Parathyroid adenoma (tissue), 2 donors: ENCODE data around the gene PCSK9.

Experiments used
- H2AFZ ChIP-seq: fragments of 300-600 bp; sonication (generic); one replicate; pipeline ENCODE4 v1.7.0; 2017; ENCODE audit warnings: antibody characterized with exemption, mild to moderate bottlenecking
- H3K27ac ChIP-seq: fragments of 300-600 bp; sonication (generic); one replicate; pipeline ENCODE4 v1.7.0; 2017
- H3K27me3 ChIP-seq: fragments of 300-600 bp; sonication (generic); one replicate; pipeline ENCODE4 v1.7.0; 2017; ENCODE audit warnings: low read length; ENCODE audit not compliant: control insufficient read depth, insufficient read depth
- H3K36me3 ChIP-seq: fragments of 300-600 bp; sonication (generic); one replicate; pipeline ENCODE4 v1.7.0; 2017; ENCODE audit warnings: low read length; ENCODE audit not compliant: control insufficient read depth, insufficient read depth
- H3K4me1 ChIP-seq: fragments of 300-600 bp; sonication (generic); one replicate; pipeline ENCODE4 v1.7.0; 2017; ENCODE audit warnings: control low read depth
- H3K4me2 ChIP-seq: fragments of 300-600 bp; sonication (generic); one replicate; pipeline ENCODE4 v1.7.0; 2017; ENCODE audit warnings: low read length
- H3K4me3 ChIP-seq: fragments of 300-600 bp; sonication (generic); one replicate; pipeline ENCODE4 v1.7.0; 2017; ENCODE audit warnings: low read depth, low read length
- H3K79me2 ChIP-seq: fragments of 300-600 bp; sonication (generic); one replicate; pipeline ENCODE4 v1.7.0; 2017; ENCODE audit warnings: control low read depth
- H3K9ac ChIP-seq: fragments of 300-600 bp; sonication (generic); one replicate; pipeline ENCODE4 v1.7.0; 2017; ENCODE audit warnings: mild to moderate bottlenecking
- H3K9me3 ChIP-seq: fragments of 300-600 bp; sonication (generic); one replicate; pipeline ENCODE4 v1.7.0; 2017; ENCODE audit warnings: low read length; ENCODE audit not compliant: control insufficient read depth
- TF ChIP-seq, protein P1 (sequence below): fragments of 300-600 bp; sonication (generic); IDR thresholded peaks from one replicate; pipeline ENCODE4 v1.7.0; 2017; ENCODE audit warnings: antibody characterized with exemption, mild to moderate bottlenecking
- donor health status: primary hyperparathyroidism.

Gene PCSK9

DNA sequence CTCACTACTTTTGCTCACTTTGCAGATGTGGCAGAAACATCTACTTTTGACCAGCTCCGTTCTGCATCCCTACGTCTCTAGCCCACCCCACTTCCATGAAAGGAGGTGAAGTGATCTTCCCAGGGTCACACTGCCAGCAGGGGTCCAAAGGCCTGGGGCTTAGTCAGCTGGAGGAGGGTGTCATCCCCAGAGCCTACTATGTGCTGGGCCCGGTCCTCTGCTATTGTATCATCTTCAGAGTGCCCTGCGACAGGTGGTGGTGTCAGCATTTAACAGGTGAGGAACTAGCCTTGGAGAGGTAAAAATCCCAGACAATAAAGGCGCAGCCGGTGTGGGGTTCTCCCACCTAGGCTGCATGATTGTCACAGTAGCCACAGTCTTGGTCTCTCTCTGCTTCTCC lies 46.2 kb upstream of the PCSK9 start:
- Histone ChIP-seq H3K4me2 (no peak overlapping the region), H3K9me3 (no peaks in the 10 kb centered on the region), H3K27ac (no peak overlapping the region), H3K79me2 (no peaks in the 10 kb centered on the region), H3K9ac (no peak overlapping the region), H3K4me3 (no peak overlapping the region), H3K27me3 (no peaks in the 10 kb centered on the region), H2AFZ (no peak overlapping the region), H3K36me3 (no peaks in the 10 kb centered on the region), H3K4me1 (no peaks in the 10 kb centered on the region)
- TF ChIP-seq, protein P1, sequence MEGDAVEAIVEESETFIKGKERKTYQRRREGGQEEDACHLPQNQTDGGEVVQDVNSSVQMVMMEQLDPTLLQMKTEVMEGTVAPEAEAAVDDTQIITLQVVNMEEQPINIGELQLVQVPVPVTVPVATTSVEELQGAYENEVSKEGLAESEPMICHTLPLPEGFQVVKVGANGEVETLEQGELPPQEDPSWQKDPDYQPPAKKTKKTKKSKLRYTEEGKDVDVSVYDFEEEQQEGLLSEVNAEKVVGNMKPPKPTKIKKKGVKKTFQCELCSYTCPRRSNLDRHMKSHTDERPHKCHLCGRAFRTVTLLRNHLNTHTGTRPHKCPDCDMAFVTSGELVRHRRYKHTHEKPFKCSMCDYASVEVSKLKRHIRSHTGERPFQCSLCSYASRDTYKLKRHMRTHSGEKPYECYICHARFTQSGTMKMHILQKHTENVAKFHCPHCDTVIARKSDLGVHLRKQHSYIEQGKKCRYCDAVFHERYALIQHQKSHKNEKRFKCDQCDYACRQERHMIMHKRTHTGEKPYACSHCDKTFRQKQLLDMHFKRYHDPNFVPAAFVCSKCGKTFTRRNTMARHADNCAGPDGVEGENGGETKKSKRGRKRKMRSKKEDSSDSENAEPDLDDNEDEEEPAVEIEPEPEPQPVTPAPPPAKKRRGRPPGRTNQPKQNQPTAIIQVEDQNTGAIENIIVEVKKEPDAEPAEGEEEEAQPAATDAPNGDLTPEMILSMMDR = no peak

DNA sequence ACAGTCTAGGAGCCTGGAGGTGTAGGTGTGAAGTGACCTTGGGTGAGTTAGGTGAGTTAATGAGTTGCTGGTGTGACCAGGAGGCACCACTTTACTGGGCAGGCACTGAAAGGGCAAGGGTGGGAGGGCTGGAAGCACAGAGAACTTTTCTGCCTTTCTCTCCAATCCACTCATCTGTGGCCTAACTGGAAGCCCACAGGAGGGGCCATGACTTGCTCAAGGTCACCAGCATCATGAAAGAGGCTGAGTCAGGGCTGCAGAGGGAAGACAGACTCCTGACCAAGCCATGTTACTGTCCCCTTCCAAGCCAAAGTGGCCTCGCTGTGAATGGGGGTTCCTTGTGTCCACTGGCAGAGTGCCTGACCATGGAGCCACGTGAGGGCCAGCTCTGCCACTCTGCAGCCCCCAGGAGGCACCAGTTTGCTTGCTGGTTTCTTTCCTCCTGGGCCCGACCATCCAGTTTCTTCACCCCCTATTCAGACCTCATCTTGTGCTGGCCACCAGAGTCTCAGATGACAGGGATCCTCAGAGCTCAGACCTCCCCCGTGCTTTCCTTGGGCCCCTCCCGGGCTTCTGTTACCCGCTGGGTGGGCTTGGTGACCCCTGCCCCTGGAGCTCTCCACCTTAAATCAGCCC lies 44.9 kb upstream of the PCSK9 start:
- Histone ChIP-seq H3K4me2 (no peak overlapping the region), H3K27ac (no peak overlapping the region), H3K4me1 (no peaks in the 10 kb centered on the region), H2AFZ (no peak overlapping the region), H3K9ac (no peak overlapping the region), H3K9me3 (no peaks in the 10 kb centered on the region), H3K79me2 (no peaks in the 10 kb centered on the region), H3K4me3 (no peak overlapping the region), H3K36me3 (no peaks in the 10 kb centered on the region), H3K27me3 (no peaks in the 10 kb centered on the region)
- TF ChIP-seq, protein P1 = no peak

DNA sequence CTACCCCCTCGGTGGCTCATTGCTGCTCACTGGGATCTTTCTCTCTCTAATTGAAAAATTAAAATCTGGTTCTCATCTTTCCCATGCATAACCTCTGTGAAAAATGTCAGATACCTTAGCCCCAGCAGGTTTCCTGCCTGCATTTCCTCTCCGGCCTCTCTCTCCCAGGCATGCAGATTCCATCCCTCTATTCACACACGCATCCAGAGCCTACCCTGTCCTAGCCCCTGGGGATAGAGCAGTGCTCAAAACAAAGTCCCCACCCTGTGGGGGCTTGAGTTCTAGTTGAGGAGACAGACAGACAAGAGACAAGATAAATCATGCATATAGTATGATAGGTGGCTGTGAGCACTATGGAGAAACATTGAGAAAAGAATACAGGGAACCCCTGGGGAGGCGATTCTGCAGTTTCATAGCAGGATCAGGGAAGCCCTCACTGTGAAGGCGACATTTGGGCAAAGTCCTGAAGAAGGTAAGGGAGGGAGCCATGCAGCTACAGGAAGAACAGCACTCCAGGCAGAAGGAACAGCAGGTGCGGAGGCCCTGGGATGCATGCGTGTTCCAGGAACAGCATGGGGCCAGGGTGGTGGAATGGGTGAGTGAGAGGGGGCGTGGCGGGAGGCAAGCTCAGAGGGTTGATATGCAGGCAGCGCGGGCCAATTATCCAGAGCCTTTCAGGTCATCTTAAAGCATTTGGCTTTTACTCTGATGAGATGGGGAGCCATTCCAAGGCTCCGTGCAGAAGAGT lies 44.2 kb upstream of the PCSK9 start:
- Histone ChIP-seq H3K79me2 (no peaks in the 10 kb centered on the region), H3K9ac (no peak overlapping the region), H3K4me2 (no peak overlapping the region), H3K4me3 (no peak overlapping the region), H3K27ac (no peak overlapping the region), H2AFZ (no peak overlapping the region), H3K27me3 (no peaks in the 10 kb centered on the region), H3K36me3 (no peaks in the 10 kb centered on the region), H3K9me3 (no peaks in the 10 kb centered on the region), H3K4me1 (no peaks in the 10 kb centered on the region)
- TF ChIP-seq, protein P1 = no peak

DNA sequence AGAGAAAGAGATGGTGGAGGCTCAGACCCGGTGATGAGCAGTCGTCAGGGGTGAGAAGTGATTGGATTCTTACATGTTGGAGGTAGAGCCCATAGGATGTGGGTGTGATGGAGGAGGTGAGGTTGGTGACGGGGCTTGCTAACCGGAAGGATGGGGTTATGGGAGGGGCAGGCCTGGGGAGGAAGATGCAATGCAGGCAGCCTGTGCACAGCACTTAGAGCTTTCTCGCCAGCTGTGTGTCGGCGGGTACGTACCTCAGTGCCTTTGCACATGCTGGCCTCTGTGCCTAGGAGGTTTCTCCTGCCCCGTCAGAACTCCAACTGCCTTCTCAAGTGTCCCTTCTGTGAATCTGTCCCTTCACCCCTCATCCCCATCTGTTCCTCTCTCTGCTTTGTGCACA lies 43.5 kb upstream of the PCSK9 start:
- Histone ChIP-seq H3K36me3 (no peaks in the 10 kb centered on the region), H3K4me3 (no peak overlapping the region), H3K79me2 (no peaks in the 10 kb centered on the region), H3K9me3 (no peaks in the 10 kb centered on the region), H3K4me1 (no peaks in the 10 kb centered on the region), H3K9ac (no peak overlapping the region), H3K27me3 (no peaks in the 10 kb centered on the region), H3K4me2 (no peak overlapping the region), H2AFZ (no peak overlapping the region), H3K27ac (no peak overlapping the region)
- TF ChIP-seq, protein P1 = no peak
